Neural progenitor cell (in vitro differentiated cells): ENCODE measurements around the gene MAGEB17.

Experiments
- EZH2 ChIP-seq: fragments of 200-600 bp; sonication (generic); IDR thresholded peaks from 2 replicates; pipeline ENCODE4 v1.6.1; 2017; ENCODE audit warnings: antibody characterized with exemption, mild to moderate bottlenecking, moderate library complexity
- TF ChIP-seq, protein P1 (sequence below): fragments of 200-600 bp; sonication (generic); IDR thresholded peaks from 2 replicates; pipeline ENCODE4 v1.5.1; 2017; ENCODE audit warnings: antibody characterized with exemption, mild to moderate bottlenecking

DNA sequence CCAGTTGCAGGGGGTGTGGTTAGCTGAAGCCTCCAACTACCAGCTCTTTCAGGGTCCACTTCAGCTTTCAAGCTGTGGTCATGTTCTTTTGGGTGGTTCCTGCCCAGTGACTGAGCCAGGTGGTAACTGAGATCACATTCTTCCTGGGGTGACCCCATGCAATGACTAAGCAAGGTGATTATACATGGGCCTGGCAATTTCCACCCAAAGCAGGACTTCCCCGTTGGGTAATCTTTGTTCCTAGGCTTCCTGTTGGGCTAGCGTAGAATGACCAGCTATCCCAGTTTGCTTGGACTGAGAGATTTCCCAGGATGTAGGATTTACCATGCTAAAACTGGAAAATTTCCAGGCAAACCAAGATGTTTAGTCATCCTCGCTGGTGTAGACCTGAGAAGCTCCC lies 18.4 kb upstream of the MAGEB17 start:
- TF ChIP-seq, protein P1, sequence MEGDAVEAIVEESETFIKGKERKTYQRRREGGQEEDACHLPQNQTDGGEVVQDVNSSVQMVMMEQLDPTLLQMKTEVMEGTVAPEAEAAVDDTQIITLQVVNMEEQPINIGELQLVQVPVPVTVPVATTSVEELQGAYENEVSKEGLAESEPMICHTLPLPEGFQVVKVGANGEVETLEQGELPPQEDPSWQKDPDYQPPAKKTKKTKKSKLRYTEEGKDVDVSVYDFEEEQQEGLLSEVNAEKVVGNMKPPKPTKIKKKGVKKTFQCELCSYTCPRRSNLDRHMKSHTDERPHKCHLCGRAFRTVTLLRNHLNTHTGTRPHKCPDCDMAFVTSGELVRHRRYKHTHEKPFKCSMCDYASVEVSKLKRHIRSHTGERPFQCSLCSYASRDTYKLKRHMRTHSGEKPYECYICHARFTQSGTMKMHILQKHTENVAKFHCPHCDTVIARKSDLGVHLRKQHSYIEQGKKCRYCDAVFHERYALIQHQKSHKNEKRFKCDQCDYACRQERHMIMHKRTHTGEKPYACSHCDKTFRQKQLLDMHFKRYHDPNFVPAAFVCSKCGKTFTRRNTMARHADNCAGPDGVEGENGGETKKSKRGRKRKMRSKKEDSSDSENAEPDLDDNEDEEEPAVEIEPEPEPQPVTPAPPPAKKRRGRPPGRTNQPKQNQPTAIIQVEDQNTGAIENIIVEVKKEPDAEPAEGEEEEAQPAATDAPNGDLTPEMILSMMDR, result no peak
- no peak for TF ChIP-seq EZH2
